ENCODE measurements around the gene DNAJC10.
"Not testable (repeated sequence)": the region's sequence is repeated elsewhere in the genome, so short reads cannot be mapped to it uniquely, and the experiment has no call there.

DNAJC10 gene

DNA sequence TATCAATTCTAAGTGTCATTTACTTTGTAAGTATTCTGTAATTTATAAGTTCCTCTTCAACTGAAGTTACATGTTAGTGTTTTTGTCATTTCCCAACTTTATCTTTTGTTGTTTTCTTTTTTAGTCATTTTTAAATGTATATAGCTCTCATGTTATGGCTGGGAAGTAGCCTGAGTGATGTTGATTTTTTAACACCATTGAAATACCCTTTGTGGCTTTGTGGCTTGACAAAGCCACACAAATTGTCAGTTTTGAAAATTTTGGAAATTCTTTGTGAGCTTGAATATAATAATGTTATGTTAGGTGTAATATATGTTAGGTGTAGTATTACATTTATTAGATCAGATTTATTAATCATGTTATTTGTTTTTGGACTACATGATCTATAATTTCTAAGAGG is 16.7 kb downstream of the DNAJC10 start:
- DNase-seq (ENCODE audit: low read depth, low spot score), result no peak
- in situ Hi-C loops (cut with HindIII; ENCODE audit: low sequenced_read_pairs), result no loop called here
- TF ChIP-seq, protein P1, sequence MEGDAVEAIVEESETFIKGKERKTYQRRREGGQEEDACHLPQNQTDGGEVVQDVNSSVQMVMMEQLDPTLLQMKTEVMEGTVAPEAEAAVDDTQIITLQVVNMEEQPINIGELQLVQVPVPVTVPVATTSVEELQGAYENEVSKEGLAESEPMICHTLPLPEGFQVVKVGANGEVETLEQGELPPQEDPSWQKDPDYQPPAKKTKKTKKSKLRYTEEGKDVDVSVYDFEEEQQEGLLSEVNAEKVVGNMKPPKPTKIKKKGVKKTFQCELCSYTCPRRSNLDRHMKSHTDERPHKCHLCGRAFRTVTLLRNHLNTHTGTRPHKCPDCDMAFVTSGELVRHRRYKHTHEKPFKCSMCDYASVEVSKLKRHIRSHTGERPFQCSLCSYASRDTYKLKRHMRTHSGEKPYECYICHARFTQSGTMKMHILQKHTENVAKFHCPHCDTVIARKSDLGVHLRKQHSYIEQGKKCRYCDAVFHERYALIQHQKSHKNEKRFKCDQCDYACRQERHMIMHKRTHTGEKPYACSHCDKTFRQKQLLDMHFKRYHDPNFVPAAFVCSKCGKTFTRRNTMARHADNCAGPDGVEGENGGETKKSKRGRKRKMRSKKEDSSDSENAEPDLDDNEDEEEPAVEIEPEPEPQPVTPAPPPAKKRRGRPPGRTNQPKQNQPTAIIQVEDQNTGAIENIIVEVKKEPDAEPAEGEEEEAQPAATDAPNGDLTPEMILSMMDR (IDR thresholded peaks at IDR 0.05; ENCODE audit: low read depth, low read length), result no peak
- H3K4me3 ChIP-seq (ENCODE audit: low read depth, low read length), result no peak overlapping the region

DNA sequence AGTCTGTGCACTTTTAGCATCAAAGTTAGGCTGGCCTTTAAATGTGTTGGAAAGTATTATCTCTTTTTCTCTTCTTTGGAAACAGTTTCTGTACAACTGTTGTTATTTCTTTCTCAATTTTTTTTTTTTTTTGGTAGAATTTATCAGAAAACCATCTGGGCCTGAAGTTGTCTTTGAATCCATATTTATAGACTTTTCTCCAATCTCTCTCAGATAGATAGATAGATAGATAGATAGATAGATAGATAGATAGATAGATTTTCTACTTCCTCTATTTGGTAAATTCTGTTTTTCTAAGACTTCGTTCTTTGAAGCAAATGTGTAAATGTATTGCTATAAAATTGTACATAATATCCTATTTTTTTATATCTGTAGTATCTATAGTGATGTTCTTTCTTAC is 17.5 kb downstream of the DNAJC10 start:
- TF ChIP-seq, protein P1 (IDR thresholded peaks at IDR 0.05; ENCODE audit: low read depth, low read length), result no peak
- no peak overlapping the region for H3K4me3 ChIP-seq (ENCODE audit: low read depth, low read length)
- DNase-seq (ENCODE audit: low read depth, low spot score), result no peak
- in situ Hi-C loops (cut with HindIII; ENCODE audit: low sequenced_read_pairs), result no loop called here

GRCh38 chr2:182736856-182737255 is 20.8 kb downstream of the DNAJC10 start:
- in situ Hi-C loops (cut with HindIII; ENCODE audit: low sequenced_read_pairs); H3K4me3 ChIP-seq (ENCODE audit: low read depth, low read length): not testable (repeated sequence)

GRCh38 chr2:182740701-182741100 is 24.6 kb downstream of the DNAJC10 start:
- TF ChIP-seq, protein P1 (IDR thresholded peaks at IDR 0.05; ENCODE audit: low read depth, low read length), result no peak
- no peak overlapping the region for H3K4me3 ChIP-seq (ENCODE audit: low read depth, low read length)
- no peak for DNase-seq (ENCODE audit: low read depth, low spot score)
- in situ Hi-C loops (cut with HindIII; ENCODE audit: low sequenced_read_pairs), result no loop called here

More at GRCh38 chr2:182736856-182737255, 20.8 kb downstream of the DNAJC10 start:
- DNase-seq (ENCODE audit: low read depth, low spot score), result not testable (repeated sequence)

DNA sequence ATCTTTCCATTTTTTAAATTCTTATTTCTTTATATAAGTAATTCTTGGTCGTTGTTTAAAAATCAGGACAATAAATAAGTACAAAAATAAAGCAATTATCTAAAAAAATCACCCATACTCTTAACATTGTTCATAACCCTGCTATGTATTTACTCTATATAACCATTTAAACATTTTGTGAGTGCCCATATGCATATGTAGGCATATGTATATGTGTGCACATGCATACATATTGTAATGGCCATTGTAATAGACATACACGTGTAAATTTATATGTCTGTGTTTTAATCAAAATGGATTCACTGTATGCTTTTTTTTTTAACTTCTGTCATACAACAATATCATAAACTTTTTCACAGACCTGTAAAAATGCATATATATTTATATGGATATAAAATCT is 25.6 kb downstream of the DNAJC10 start:
- TF ChIP-seq, protein P1 (IDR thresholded peaks at IDR 0.05; ENCODE audit: low read depth, low read length), result no peak
- in situ Hi-C loops (cut with HindIII; ENCODE audit: low sequenced_read_pairs), result no loop called here
- H3K4me3 ChIP-seq (ENCODE audit: low read depth, low read length), result no peak overlapping the region
- no peak for DNase-seq (ENCODE audit: low read depth, low spot score)

GRCh38 chr2:182744490-182744889 is 28.4 kb downstream of the DNAJC10 start:
- in situ Hi-C loops (cut with HindIII; ENCODE audit: low sequenced_read_pairs), result no loop called here
- TF ChIP-seq, protein P1 (IDR thresholded peaks at IDR 0.05; ENCODE audit: low read depth, low read length), result no peak
- DNase-seq (ENCODE audit: low read depth, low spot score), result no peak
- H3K4me3 ChIP-seq (ENCODE audit: low read depth, low read length), result no peak overlapping the region

GRCh38 chr2:182745061-182745460 is 29.0 kb downstream of the DNAJC10 start:
- no peak overlapping the region for H3K4me3 ChIP-seq (ENCODE audit: low read depth, low read length)
- TF ChIP-seq, protein P1 (IDR thresholded peaks at IDR 0.05; ENCODE audit: low read depth, low read length), result no peak
- in situ Hi-C loops (cut with HindIII; ENCODE audit: low sequenced_read_pairs), result no loop called here
- no peak for DNase-seq (ENCODE audit: low read depth, low spot score)

GRCh38 chr2:182745894-182746293 is 29.8 kb downstream of the DNAJC10 start:
- DNase-seq (ENCODE audit: low read depth, low spot score); in situ Hi-C loops (cut with HindIII; ENCODE audit: low sequenced_read_pairs); H3K4me3 ChIP-seq (ENCODE audit: low read depth, low read length): not testable (repeated sequence)
